Cerebellar cortex (tissue), 1 donor: ENCODE results near the gene SLC45A2.

Experiments used
- DNase-seq: peaks from one replicate; pipeline ENCODE4 v3.0.0-alpha.2; 2015; ENCODE audit warnings: low spot score

Gene SLC45A2

GRCh38 chr5:34007201-34007620, 22.7 kb upstream of the SLC45A2 start:
- peak; percentile 53 for DNase-seq

GRCh38 chr5:34005681-34006080, 21.2 kb upstream of the SLC45A2 start:
- DNase-seq = no peak

GRCh38 chr5:34005211-34005610, 20.7 kb upstream of the SLC45A2 start:
- DNase-seq = no peak

GRCh38 chr5:34003941-34004340, 19.4 kb upstream of the SLC45A2 start:
- DNase-seq = no peak

GRCh38 chr5:34002629-34003328, 18.3 kb upstream of the SLC45A2 start:
- no peak for DNase-seq

- peak; percentile 6 for DNase-seq
Observed at GRCh38 chr5:34001241-34001841, 16.8 kb upstream of the SLC45A2 start.

GRCh38 chr5:33999978-34000377, 15.5 kb upstream of the SLC45A2 start:
- DNase-seq = no peak

- DNase-seq = peak; percentile 93
Observed at GRCh38 chr5:33997331-33997983, 13.0 kb upstream of the SLC45A2 start.

- DNase-seq = no peak
Observed at GRCh38 chr5:33995865-33996264, 11.4 kb upstream of the SLC45A2 start.

GRCh38 chr5:33994845-33995244, 10.4 kb upstream of the SLC45A2 start:
- DNase-seq = no peak

- DNase-seq = no peak
Observed at GRCh38 chr5:33992864-33993263, 8.4 kb upstream of the SLC45A2 start.

- DNase-seq = no peak
Observed at GRCh38 chr5:33985447-33985846, 954 bp upstream of the SLC45A2 start.

GRCh38 chr5:33984178-33984577, 315 bp downstream of the SLC45A2 start:
- no peak for DNase-seq

GRCh38 chr5:33981408-33982162, 2.9 kb downstream of the SLC45A2 start:
- DNase-seq = no peak

- DNase-seq = no peak
Observed at GRCh38 chr5:33980030-33980429, 4.5 kb downstream of the SLC45A2 start.

- no peak for DNase-seq
Observed at GRCh38 chr5:33978306-33978705, 6.2 kb downstream of the SLC45A2 start.

- DNase-seq = no peak
Observed at GRCh38 chr5:33976307-33976706, 8.2 kb downstream of the SLC45A2 start.

- no peak for DNase-seq
Observed at GRCh38 chr5:33975852-33976251, 8.6 kb downstream of the SLC45A2 start.

GRCh38 chr5:33973271-33973670, 11.2 kb downstream of the SLC45A2 start:
- no peak for DNase-seq

- DNase-seq = peak; percentile 21
Observed at GRCh38 chr5:33969572-33970452, 14.7 kb downstream of the SLC45A2 start.

- DNase-seq = peak; percentile 1
Observed at GRCh38 chr5:33968211-33969005, 16.1 kb downstream of the SLC45A2 start.
